Measurements from ENCODE around the gene PDE8B.

GRCh38 chr5:77328930-77329647, 118.6 kb downstream of the PDE8B start:
- no peak for TF ChIP-seq GATA3 (IDR thresholded peaks at IDR 0.05; ENCODE audit: low read depth, low read length)
- no peak for TF ChIP-seq GATA2 (IDR thresholded peaks at IDR 0.05; ENCODE audit: low read depth, low read length)

All from SH-SY5Y (cell line).